H54 (cell line): ENCODE data around the gene USF1.
"Not testable (repeated sequence)": the region's sequence is repeated elsewhere in the genome, so short reads cannot be mapped to it uniquely, and the experiment has no call there.

Source experiments
- DNase-seq: peaks from one replicate; pipeline ENCODE4 v3.0.0; 2011; ENCODE audit warnings: low spot score, mixed read lengths; ENCODE audit not compliant: insufficient read length
- FAIRE-seq: peaks from 3 replicates; lab custom pipeline; 2011; peaks lifted over from hg19 to GRCh38; lab: Jason Lieb, UNC
- POLR2A ChIP-seq: IDR thresholded peaks from 2 replicates; pipeline ENCODE4 v1.6.1; 2011; ENCODE audit warnings: low read depth, mild to moderate bottlenecking, low read length

The USF1 gene

GRCh38 chr1:161021970-161022353, 23.8 kb downstream of the USF1 start:
- DNase-seq (no peak), FAIRE-seq (no peak)

DNA sequence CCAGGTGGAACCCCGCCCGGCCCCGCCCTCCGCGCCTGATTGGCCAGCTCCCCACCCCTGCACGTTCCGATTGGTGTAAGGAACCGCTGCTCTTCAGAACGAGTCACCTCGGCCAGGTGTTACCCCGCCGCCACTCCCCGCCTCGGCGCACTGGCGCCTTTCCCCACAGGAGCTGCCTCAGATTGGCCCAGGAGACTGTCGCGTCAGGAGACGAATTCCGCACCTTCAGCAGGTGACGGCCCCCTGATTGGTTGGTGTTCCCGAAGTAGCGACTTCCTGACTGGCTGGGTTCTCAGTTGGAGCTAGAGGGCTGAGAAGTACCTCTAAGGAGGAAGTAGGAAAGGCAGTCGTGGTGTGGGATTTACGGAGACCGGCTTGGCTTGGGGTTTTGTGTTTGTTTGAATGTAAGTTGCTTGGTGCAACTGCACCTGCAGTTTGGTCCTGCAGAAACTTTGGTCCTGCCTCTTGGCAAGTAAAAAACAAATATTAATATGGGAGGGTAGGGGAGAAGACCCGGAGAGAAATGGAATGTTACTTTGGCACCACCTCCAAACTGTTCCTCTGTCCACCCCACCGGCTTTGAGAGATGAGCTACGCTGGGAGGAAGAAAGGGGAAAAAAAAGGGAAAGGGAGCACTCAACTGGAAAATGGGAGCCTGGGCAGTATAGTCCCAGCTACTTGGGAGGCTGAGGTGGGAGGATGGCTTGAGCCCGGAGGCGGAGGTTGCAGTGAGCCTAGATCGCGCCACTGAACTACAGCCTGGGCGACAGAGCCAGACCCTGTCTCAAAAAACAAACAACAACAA, 24.4 kb downstream of the USF1 start:
- no peak for FAIRE-seq
- peak; percentile 55 for DNase-seq
- TF ChIP-seq POLR2A, result peak; percentile 36

More at GRCh38 chr1:161021970-161022353, 23.8 kb downstream of the USF1 start:
- TF ChIP-seq POLR2A, result no peak

DNA sequence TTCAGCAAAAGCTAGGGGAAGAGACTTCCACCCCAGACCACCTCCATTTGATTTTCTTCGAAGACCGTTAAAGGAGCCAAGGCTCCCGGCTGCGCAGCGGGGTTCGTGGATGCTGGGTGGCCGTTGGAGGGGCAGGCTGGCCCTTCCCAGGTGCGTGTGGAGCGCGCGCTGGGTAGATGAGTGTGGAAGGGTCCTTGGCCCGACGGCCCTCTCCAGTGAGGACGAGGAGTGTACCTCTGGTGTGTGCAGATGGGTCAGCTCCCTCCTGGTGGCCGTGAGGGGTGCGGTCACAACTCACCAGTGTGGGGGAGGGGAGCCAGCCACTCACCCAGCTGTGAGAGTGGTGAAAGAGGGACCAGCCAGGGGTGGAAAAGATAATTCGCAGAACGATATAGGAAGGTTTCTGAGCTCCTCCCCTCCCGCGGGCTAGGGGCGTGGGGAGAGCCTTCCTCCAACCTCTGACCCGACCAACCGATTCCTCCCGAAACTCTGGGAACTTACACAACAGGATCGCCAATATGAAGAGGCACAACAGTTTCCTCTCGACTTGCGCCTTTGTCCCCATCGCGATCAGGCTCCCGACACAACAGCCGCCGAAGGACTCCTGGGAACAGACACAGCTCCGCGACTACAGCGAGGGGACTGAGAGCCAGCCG, 25.1 kb downstream of the USF1 start, which contains the start of gene F11R:
F11R (minus strand) TSS at position 644 of the 656 bp plus-strand sequence; CDS start at position 565, 79 bp downstream.
- DNase-seq (no peak), FAIRE-seq (no peak)
- no peak for TF ChIP-seq POLR2A

- TF ChIP-seq POLR2A, result no peak
- no peak for FAIRE-seq
- DNase-seq, result no peak
Observed at GRCh38 chr1:161019751-161020495, 25.9 kb downstream of the USF1 start.

DNA sequence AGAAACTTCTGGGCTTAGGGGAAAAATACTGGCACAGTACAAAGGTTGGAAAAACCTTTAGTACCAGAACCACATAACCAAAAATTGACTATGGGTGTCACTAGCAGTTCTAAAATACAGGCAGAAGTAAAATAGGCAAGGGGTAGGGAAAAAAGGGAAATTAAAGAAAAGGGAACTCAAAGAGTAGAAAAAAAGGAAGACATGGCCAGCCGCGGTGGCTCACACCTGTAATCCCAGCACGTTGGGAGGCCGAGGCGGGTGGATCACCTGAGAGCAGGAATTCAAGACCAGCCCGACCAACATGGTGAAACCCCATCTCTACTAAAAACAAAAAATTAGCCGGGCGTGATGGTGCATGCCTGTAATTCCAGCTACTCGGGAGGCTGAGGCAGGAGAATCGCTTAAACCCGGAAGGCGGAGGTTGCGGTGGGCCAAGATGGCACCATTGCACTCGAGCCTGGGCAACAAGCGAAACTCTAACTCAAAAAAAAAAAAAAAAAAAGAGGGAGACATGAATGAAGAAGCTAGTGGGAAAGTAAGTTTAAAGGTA, 26.6 kb downstream of the USF1 start:
- FAIRE-seq, DNase-seq: not testable (repeated sequence)

- FAIRE-seq (no peak), DNase-seq (no peak)
- TF ChIP-seq POLR2A, result no peak
Observed at GRCh38 chr1:161018631-161018930, 27.2 kb downstream of the USF1 start.

DNA sequence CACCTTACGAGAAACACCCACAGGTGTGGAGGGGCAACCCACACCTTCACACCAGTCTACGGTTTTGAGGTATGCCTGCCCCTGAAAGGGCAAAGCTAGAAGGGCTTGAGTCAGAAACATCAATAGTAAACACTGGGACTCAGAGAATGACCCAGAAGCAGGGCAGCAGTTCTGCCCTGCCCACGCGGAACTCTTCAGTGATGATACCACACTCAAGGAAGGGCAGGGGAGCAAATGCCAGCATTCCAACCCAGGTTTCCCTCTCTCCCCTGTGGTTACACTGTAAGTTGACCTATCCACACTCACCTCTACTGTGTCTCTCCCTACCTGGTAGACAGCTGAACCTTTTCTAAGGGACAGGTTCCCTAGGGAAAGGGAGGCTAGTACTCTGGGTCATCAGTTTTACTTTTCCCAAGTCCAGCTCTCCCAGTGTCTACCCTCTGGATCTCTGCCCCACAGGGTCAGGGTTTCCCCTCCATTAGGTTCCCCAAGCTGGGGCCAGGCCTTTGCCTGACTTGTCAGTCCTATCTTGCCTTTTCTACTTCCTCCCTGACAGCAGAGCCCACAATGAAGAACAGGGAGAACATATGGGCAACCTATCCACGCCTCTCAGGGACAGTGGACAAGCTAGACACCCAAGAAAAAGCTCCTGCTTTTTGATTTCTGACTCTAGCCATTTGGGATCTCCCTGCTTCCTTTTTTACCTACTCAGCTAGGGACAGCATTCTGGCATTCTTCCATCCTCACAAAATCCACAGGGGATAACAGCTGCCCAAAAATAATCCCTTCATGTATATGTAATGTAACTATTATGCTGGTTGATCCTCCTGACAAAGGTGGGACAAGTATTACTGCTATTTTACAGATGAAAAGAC, 27.8 kb downstream of the USF1 start:
- no peak for TF ChIP-seq POLR2A
- no peak for FAIRE-seq
- no peak for DNase-seq

DNA sequence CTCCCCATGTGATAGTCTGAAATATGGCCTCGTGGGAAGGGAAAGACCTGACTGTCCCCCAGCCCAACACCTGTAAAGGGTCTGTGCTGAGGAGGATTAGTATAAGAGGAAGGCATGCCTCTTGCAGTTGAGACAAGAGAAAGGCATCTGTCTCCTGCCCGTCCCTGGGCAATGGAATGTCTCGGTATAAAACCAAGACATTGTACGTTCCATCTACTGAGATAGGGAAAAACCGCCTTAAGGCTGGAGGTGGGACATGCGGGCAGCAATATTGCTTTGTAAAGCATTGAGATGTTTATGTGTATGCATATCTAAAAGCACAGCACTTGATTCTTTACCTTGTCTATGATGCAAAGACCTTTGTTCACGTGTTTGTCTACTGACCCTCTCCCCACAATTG, 28.6 kb downstream of the USF1 start:
- not testable (repeated sequence) for FAIRE-seq, DNase-seq

DNA sequence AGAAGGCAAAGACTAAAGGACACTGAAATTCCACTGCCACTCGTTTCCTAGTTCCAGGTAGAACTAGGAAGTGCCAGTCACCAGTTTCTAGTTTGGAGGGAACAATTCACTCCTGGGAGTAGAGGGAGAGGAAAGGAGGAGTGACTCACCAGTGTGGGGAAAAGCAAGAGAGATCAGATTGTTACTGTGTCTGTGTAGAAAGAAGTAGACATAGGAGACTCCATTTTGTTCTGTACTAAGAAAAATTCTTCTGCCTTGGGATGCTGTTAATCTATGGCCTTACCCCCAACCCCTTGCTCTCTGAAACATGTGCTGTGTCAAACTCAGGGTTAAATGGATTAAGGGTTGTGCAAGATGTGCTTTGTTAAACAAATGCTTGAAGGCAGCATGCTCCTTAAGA, 29.1 kb downstream of the USF1 start:
- not testable (repeated sequence) for DNase-seq, FAIRE-seq

DNA sequence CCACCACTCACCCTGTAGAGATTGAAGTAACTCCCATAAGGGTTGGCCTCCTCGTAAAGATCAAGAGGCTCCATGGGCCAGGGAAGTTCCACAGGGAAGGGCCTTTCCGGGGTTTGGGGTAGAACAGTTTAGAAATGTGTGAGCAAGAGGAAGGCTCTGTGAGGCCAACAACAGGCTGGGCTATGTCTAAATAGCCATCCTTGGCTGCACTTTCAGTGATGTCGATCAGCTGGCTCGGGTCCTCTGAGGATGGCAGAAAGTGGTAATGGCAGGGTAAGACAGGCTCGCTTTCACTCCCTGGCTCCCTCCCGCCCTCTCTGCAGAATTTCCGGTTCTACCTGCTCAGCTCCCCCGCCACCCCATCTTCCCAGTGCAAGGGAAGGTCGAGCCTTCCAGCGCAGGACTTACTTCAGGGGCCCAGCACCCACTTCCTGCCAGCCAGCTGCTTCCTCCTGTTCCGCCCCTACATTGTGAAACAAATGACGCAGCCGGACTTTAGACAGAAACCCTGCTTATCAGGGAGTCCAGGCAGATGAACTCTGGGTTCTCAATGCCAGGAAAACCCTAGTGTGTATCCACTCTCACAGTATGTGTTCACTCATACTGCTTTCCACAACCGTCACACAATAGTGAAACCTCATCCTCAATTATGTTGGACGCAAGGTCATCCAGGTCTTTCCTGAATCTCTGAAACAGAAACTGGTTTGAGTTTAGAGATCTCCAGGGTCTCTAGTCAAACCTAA, 32.1 kb downstream of the USF1 start:
- TF ChIP-seq POLR2A, result no peak
- no peak for DNase-seq
- FAIRE-seq, result no peak

GRCh38 chr1:161013131-161013487, 32.7 kb downstream of the USF1 start:
- DNase-seq (no peak), FAIRE-seq (no peak)
- no peak for TF ChIP-seq POLR2A

DNA sequence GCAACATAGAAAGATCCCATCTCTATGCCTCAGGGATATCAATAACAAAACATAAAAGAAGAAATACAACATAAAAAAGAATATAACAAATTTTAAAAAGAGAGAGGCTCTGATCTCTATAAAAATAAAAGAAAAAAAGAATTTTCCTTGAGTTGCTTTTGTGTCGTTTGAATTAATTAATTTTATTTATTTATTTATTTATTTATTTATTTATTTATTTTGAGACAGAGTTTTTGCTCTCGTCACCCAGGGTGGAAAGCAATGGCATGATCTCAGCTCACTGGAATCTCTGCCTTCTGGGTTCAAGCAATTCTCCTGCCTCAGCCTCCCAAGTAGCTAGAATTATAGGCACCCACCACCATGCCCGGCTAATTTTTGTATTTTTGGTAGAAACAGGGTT, 33.4 kb downstream of the USF1 start:
- no peak for TF ChIP-seq POLR2A
- DNase-seq (no peak), FAIRE-seq (no peak)
